ENCODE results near the gene ARHGDIB. TPM values are rescaled to one million over a fixed set of nuclear protein-coding genes. Genes with fewer than 3 reads are reported as not detected.

Gene ARHGDIB
- total and polyA plus RNA-seq, 2 donors from 2014 or later, result 127 to 151 TPM

GRCh38 chr12:14950982-14951746, 10.2 kb downstream of the ARHGDIB start:
- Histone ChIP-seq H3K36me3 (ENCODE audit: control insufficient read depth in 2 of 3, insufficient read depth in 3 of 3, low read length in 3 of 3) (no peaks in the 10 kb centered on the region), H3K9me3 (ENCODE audit: control insufficient read depth in 2 of 3, insufficient read depth in 1 of 3, low read length in 3 of 3) (no peaks in the 10 kb centered on the region), H3K27ac (ENCODE audit: low read depth in 2 of 2, low read length in 2 of 2) (peak overlapping the region; percentile 18 to 78), H3K4me3 (ENCODE audit: low read length in 3 of 3) (no peak overlapping the region), H3K27me3 (ENCODE audit: control insufficient read depth, insufficient read depth, low read length) (no peaks in the 10 kb centered on the region), H3K9ac (ENCODE audit: low read length in 3 of 3) (no peak overlapping the region), H3K4me1 (ENCODE audit: control insufficient read depth in 2 of 3, insufficient read depth in 2 of 3, low read depth in 1 of 3, low read length in 3 of 3) (peaks cover 9 to 39% (median 16%) of the 10 kb centered on the region in 3 donors)
- no peak for TF ChIP-seq CTCF (IDR thresholded peaks at IDR 0.05; ENCODE audit: borderline replicate concordance, extremely low read depth, insufficient read depth)
- FAIRE-seq, result no peak
- intact Hi-C loops (cut with DNase I), result no loop called here
- DNase-seq, result no peak

DNA sequence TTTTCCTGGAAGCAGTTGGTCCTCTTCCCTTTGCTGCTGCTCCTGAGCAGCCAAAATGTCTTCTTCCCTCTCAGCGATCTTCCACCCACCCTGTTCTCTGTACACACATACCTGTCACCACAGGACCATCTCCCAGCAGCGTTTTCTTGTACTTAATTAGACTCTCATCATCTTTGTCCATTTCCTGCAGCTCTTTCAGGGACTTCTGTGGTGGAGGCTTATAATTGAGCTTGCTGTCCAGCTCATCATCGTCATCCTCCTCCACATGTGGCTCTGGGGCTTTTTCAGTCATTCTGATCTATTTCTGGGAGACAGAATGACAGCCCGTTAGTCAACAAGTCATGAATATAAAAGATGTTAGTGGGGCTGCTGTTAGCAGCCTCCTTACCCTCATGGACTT, 11.0 kb downstream of the ARHGDIB start:
- no peak overlapping the region for H3K9ac ChIP-seq (ENCODE audit: low read length in 3 of 3)
- no peak overlapping the region for H3K27ac ChIP-seq (ENCODE audit: low read depth in 2 of 2, low read length in 2 of 2)
- no peaks in the 10 kb centered on the region for H3K9me3 ChIP-seq (ENCODE audit: control insufficient read depth in 2 of 3, insufficient read depth in 1 of 3, low read length in 3 of 3)
- TF ChIP-seq CTCF (IDR thresholded peaks at IDR 0.05; ENCODE audit: borderline replicate concordance, extremely low read depth, insufficient read depth), result no peak
- DNase-seq (no peak), FAIRE-seq (no peak)
- intact Hi-C loops (cut with DNase I), result no loop called here
- peaks cover 9 to 39% (median 16%) of the 10 kb centered on the region in 3 donors for H3K4me1 ChIP-seq (ENCODE audit: control insufficient read depth in 2 of 3, insufficient read depth in 2 of 3, low read depth in 1 of 3, low read length in 3 of 3)
- no peak overlapping the region for H3K4me3 ChIP-seq (ENCODE audit: low read length in 3 of 3)
- H3K36me3 ChIP-seq (ENCODE audit: control insufficient read depth in 2 of 3, insufficient read depth in 3 of 3, low read length in 3 of 3), result no peaks in the 10 kb centered on the region
- no peaks in the 10 kb centered on the region for H3K27me3 ChIP-seq (ENCODE audit: control insufficient read depth, insufficient read depth, low read length)

- Histone ChIP-seq H3K27me3 (ENCODE audit: control insufficient read depth, insufficient read depth, low read length) (no peaks in the 10 kb centered on the region), H3K36me3 (ENCODE audit: control insufficient read depth in 2 of 3, insufficient read depth in 3 of 3, low read length in 3 of 3) (no peaks in the 10 kb centered on the region), H3K4me3 (ENCODE audit: low read length in 3 of 3) (no peak overlapping the region), H3K4me1 (ENCODE audit: control insufficient read depth in 2 of 3, insufficient read depth in 2 of 3, low read depth in 1 of 3, low read length in 3 of 3) (peaks cover 9 to 39% (median 16%) of the 10 kb centered on the region in 3 donors), H3K27ac (ENCODE audit: low read depth in 2 of 2, low read length in 2 of 2) (peak overlapping the region in 1 of 2 donors; percentile 84), H3K9ac (ENCODE audit: low read length in 3 of 3) (no peak overlapping the region), H3K9me3 (ENCODE audit: control insufficient read depth in 2 of 3, insufficient read depth in 1 of 3, low read length in 3 of 3) (no peaks in the 10 kb centered on the region)
- FAIRE-seq (no peak), DNase-seq (peak in 1 of 5 donors; percentile 41)
- intact Hi-C loops (cut with DNase I), result no loop called here
- no peak for TF ChIP-seq CTCF (IDR thresholded peaks at IDR 0.05; ENCODE audit: borderline replicate concordance, extremely low read depth, insufficient read depth)
Measured at GRCh38 chr12:14949631-14950030, 11.8 kb downstream of the ARHGDIB start.

Data from kidney (tissue), 14 donors.